Cardiac septum (tissue), 1 donor: ENCODE results near the gene CARMIL1. TPM values are rescaled to one million over a fixed set of nuclear protein-coding genes. Genes with fewer than 3 reads are reported as not detected.

Experiments used
- DNase-seq: peaks from one replicate; pipeline ENCODE4 v3.0.0-alpha.2; 2020; ENCODE audit warnings: low spot score
- intact Hi-C: fragments of 100-400 bp; cut with DNase I; formaldehyde crosslinking; loops from one replicate; pipeline ENCODE4 v1.14.0; 2022
- total RNA-seq: library from RNA; stranded (reverse); fragmentation: NEBNext Ultra II Directional; extraction: Animal tissue kit (Norgen Biotek cat#: 25700); gene quantifications from one replicate; pipeline ENCODE4 v1.2.1, GENCODE V29; 2021
- donor health status: DM: no; HTN: no; CAD: no.

Gene CARMIL1
- total RNA-seq, 1 donor from 2014 or later = 7.5 TPM

DNA sequence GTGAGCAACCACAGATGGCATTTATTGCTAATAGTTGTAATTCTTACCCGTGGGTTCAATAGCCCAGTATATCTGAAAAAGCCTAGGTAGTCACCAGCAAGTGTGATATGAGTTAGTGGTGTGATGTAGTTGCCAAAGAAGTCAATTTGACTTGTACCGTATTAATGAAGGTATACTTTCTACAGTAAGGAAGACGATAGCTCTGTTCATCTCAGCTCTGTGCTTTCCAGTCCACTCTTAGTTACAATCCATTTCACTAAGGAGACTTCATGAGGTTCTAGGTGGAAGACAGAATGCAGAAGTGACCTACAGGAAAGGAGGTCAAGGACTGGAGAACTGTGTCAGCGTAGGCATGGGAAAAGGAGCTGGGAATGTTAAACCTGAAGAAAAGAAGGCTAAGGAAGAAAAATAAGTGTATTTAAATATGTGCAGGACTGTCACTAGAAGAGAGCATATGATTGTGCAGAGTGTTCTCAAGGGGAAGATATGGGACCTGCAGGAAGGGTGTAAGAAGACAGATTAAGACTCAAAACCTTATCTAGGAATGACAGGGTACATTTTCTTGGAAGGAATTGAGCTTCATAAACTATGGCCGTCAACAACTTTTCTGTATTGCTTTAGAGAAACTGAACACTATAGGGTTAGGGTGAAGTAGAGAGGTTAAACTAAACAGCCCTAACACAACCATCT lies 255.9 kb downstream of the CARMIL1 start:
- intact Hi-C loops = no loop called here
- DNase-seq = no peak

- intact Hi-C loops = no loop called here
- DNase-seq = no peak
Observed at GRCh38 chr6:25535632-25536225, 256.6 kb downstream of the CARMIL1 start.

- intact Hi-C loops = no loop called here
- no peak for DNase-seq
Observed at GRCh38 chr6:25536781-25537180, 257.6 kb downstream of the CARMIL1 start.

- intact Hi-C loops = no loop called here
Observed at GRCh38 chr6:25537349-25538018, 258.3 kb downstream of the CARMIL1 start.

GRCh38 chr6:25541228-25541627 lies 262.1 kb downstream of the CARMIL1 start:
- intact Hi-C loops = no loop called here
- DNase-seq = no peak

More at GRCh38 chr6:25537349-25538018, 258.3 kb downstream of the CARMIL1 start:
- DNase-seq = no peak

DNA sequence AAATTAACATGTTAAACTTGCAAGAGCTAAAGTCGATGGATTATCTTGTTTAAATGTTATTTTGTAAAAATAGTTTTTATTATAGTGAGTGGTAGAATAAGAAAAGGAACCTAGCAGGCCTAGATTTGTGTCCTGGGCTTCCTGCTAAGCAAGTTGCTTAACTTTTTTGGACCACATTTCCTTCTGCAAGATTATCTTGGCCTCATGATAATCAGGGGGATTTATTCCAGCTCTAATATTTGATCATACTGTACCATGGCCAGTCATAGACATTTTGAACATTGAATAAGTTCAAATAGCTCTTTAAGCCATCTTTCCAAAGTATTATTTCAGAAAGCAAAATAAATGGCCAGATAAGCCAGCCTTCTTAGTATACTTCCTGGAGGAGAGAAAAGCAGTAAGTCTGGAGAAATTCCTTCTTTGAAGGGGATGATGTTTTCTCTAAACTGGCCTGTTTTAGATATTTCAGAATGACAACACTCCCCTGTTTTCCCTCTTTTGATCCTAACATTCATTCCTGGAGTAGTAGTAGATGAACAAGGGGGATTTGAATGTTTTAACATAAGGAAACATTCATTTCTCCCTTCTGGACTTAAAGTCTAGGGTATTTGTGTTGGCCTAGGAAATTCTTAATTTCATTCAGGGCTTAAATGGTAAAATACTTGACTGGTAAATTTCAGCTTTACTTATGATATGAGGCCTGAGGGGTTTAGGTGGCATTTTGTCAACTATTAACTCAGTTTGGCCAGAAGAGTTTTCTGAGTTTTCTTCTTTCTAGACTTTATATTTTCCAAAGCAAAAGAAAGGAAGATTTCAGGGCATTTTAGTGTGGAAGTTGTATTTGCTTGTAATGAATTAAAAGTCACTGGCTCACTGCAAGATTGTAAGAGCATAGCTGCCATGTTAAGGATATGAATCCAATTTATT lies 264.1 kb downstream of the CARMIL1 start:
- intact Hi-C loops = no loop called here
- no peak for DNase-seq

- intact Hi-C loops = no loop called here
- DNase-seq = no peak
Observed at GRCh38 chr6:25544833-25545232, 265.7 kb downstream of the CARMIL1 start.

DNA sequence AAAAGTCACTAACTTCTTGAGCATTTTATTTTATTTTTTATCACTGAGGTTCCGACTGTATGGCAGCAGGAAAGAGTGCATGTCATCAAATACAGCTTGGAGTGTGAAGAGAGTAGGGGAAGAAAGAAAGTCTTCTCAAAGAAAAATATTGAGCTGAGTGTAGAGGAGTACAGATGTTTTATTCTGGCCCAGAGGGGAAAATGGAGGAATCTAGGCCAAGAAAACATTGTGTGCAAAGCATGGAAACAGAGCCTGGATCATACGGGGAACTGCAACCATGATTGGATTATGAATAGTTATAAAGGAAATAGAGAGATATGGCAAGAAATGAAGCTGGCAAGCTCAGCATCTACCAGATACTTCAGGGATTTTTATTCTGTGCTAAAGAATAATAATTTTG lies 268.6 kb downstream of the CARMIL1 start:
- intact Hi-C loops = no loop called here

DNA sequence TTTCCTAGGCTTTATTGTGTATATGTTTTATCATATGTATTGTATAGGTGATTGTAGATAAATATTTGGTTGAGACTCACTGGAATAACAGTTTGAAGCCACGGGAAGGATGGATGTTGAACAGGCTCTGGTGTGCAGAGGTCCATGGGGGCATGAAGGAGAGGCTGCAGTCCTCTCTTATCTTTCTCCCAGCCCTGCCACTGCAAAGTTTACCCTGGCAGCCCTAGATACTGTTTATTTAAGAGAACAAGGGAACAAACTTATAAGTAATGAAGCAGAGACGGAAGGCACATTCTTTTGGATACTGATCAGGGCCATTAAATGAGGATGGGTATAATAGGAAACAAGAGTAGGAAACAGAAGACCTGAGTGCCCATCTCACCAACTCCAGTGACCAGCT lies 269.3 kb downstream of the CARMIL1 start:
- intact Hi-C loops = no loop called here
- DNase-seq = no peak

More for the DNA sequence above, 268.6 kb downstream of the CARMIL1 start:
- no peak for DNase-seq

DNA sequence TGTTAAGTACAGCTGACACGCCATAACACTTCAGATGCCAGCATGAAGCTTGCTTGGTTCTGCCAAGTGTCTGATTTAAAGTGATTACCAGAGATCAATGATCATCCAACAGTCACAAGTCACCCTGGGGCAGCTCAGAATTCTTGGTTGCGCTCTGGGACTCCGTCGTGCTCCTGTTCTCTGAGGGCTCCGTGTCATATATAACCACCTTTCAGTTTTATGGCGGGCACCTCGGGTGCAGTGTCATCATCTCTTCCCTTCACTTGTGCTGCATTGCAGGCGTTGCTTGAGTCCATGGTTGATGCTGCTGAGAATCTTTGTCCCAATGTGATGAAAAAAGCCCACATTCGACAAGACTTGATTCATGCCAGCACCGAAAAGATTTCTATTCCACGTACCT lies 271.5 kb downstream of the CARMIL1 start:
- intact Hi-C loops = no loop called here
- DNase-seq = no peak

- intact Hi-C loops = no loop called here
- DNase-seq = no peak
Observed at GRCh38 chr6:25553502-25553901, 274.3 kb downstream of the CARMIL1 start.

GRCh38 chr6:25555188-25555587 lies 276.0 kb downstream of the CARMIL1 start:
- no peak for DNase-seq

GRCh38 chr6:25556516-25556915 lies 277.3 kb downstream of the CARMIL1 start:
- intact Hi-C loops = loop anchor here (5.0 kb wide), 2 partner anchors 279 to 334 kb away; partner anchors contain the start of gene CARMIL1
- peak; percentile 78 for DNase-seq

More at GRCh38 chr6:25555188-25555587, 276.0 kb downstream of the CARMIL1 start:
- intact Hi-C loops = loop anchor here (5.0 kb wide), 2 partner anchors 278 to 333 kb away; partner anchors contain the start of gene CARMIL1

DNA sequence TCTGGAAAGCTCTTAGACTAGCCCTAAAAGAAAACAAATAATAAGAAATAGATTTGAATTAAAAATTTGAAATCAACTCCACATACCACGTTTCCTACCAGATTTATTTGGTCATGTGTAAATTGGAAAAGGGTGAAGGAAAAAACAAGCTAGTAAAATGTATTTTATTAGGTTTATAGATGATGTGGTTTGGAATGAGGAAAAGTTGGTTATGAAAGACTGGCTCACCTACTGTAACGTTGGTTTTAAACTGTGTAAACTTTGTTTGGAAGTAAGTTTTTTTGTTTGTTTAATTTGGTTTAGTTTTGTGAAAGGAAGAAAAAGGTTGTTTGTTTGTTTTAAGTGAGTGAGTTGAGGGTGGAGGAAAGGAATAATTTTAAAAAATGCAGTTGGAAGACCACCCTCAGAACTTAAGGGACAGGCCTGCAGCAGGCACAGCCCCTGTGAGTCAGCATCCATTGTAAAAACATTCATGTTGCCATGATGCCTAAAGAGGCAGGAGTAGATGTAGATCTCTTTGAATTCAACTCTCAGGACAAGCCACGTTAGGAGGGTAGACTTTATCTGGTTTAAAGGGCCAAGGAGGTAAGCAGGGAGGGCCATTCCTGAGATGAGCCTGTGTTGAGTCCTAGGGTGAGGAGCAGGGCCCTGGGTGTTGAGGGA lies 279.1 kb downstream of the CARMIL1 start:
- no peak for DNase-seq
- intact Hi-C loops = loop anchor here (5.0 kb wide), 2 partner anchors 281 to 336 kb away; partner anchors contain the start of gene CARMIL1

DNA sequence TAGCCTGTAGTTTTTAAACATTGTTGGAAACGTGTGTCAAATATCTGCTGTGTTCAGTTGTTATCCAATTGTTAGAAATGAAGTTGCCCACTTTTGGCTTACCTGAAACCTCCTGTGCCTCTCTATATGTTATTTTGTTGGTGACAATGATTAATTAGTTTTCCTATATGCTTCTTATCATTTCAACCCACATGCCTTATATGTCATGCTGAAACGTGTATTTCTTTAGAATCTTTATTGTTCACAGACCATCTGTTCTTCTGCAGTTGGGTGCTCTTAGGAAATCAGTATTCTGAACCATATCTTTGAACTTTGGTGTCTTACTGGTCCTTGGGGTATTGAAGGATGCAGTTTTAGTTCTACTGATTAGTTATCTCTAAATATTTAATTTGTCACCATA lies 281.7 kb downstream of the CARMIL1 start:
- intact Hi-C loops = no loop called here
- DNase-seq = no peak

DNA sequence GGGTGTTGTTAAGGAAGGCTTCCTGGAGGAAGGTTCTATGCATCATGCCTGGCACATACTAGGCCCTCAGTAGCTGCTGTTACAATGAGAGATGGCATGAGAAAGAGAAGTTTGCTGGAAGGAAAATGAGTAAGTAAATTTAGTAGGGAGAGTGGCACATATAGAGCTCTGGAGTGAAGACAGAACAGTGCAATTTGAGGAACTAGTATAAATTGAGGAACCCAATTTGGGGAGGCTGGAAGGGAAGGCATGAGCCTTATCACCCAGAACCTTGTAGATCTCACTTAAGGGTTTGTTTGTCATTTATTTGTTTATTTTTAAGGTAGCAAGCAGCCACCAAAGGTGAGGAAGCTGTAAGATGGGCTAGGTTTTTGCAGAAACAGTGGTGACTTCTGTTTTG lies 285.8 kb downstream of the CARMIL1 start:
- DNase-seq = no peak
- intact Hi-C loops = no loop called here

GRCh38 chr6:25570578-25570977 lies 291.4 kb downstream of the CARMIL1 start:
- DNase-seq = no peak
- intact Hi-C loops = no loop called here

GRCh38 chr6:25576919-25577318 lies 297.7 kb downstream of the CARMIL1 start:
- intact Hi-C loops = no loop called here
- DNase-seq = no peak

- intact Hi-C loops = no loop called here
- no peak for DNase-seq
Observed at GRCh38 chr6:25578538-25578937, 299.4 kb downstream of the CARMIL1 start.
